Hematopoietic multipotent progenitor cell treated with erythropoietin and hydrocortisone succinate and interleukin-3 and kit ligand, for 4 days (in vitro differentiated cells): ENCODE results near the gene RASL10A.
"Not testable (repeated sequence)": the region's sequence is repeated elsewhere in the genome, so short reads cannot be mapped to it uniquely, and the experiment has no call there.

Source experiments
- DNase-seq: peaks from one replicate; pipeline ENCODE4 v3.0.0-alpha.2; 2015

Gene RASL10A

GRCh38 chr22:29315286-29316140 lies at the start of gene RASL10A:
Gene RASL10A (minus strand): TSS chr22:29315697. CDS start chr22:29315246, 451 bp downstream.
- DNase-seq: peak; percentile 51

DNA sequence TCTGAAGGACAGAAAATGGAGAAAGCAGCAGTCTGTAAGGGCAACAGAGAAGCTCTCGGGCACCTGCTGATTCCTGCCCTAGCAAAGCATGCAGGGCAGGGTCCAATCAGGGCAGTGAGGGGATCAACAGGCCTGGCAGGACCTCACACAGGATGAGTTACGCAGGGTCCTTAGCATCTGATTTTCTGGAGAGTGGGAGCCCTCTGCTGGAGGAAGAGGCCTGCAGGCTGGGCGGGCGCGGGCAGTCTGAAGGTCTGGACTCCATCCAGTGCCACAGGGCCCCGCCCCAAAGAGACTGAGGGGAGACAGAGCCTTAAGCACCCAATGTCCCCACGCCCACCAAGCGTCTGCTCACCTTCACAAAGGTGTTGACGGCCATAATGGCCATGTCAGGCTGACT lies 44.0 kb upstream of the RASL10A start:
- peak; percentile 74 for DNase-seq

DNA sequence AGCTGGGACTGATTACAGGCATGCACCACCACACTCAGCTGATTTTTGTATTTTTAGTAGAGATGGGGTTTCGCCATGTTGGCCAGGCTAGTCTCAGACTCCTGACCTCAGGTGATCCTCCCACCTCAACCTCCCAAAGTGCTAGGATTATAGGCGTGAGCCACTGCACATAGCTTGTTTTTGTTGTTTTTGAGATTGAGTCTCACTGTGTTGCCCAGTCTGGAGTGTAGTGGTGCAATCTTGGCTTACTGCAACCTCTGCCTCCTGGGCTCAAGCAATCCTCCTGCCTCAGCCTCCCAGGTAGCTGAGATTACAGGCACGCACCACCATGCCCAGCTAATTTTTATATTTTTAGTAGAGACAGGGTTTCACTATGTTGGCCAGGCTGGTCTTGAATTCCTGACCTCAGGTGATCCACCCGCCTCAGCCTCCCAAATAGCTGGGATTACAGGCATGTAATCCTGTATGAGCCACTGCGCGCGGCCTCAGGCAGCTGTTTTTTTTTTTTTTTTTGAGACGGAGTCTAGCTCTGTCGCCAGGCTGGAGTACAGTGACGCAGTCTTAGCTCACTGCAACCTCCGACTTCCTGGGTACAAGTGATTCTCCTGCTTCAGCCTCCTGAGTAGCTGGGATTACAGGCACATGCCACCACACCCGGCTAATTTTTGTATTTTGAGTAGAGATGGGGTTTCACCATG lies 41.8 kb upstream of the RASL10A start:
- not testable (repeated sequence) for DNase-seq

DNA sequence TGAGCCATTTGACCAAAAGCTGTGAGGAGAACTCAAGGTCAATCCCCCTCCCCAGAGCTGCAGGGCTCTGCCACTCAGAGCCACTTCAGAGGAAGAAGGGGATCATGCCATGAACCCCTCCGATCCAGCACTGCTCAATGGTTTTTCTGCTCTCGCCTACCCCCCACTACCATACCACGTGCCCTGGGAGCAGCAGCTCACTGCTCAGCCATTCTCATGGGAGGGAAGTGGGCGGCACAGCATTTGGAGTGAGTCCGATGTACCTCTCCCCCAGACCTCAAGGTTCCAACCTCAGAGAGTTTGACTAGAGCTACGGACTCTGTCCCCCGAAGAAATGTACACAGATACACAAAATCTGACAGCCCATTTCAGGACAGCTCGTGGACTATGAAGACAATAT lies 38.4 kb upstream of the RASL10A start:
- DNase-seq: no peak

GRCh38 chr22:29353286-29353685 lies 37.8 kb upstream of the RASL10A start:
- DNase-seq: no peak

DNA sequence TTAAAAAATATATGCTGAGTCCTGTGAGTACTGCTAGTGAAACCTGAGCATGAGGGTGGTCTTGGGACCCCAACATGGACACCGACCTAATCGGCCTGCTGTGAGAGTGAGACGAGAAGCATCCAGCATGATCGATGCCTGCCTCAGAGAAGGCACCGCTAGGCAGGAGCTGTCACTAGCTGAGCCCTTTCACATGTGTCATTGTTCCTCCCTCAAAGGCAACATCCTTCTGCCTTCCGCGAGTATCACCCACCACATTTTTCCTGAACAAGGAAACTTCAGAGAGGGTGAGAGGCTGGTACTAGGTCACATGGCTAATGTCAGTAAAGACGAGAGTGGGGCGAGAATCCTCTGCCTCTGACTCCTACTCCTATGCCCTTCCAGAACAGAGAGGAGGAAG lies 37.3 kb upstream of the RASL10A start:
- no peak for DNase-seq

DNA sequence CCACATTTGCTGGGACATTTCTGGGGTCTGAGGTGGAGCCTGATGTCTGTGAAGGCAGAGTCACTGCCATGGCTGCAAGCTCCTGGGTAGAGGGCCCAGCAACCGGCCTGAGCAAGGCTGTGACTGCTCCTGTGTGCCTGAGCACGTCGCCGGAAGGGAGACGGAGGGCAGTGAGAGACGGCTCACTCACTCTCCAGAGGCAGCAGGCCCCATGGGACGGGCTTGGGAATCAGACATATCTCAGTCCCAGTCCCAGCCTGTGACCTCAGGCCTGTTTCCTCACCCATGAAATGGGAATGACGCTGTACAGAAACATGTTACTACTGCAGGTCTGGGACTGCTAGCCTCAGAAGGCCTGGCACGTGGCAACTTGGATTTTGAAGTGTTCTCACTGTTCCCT lies 36.4 kb upstream of the RASL10A start:
- no peak for DNase-seq

DNA sequence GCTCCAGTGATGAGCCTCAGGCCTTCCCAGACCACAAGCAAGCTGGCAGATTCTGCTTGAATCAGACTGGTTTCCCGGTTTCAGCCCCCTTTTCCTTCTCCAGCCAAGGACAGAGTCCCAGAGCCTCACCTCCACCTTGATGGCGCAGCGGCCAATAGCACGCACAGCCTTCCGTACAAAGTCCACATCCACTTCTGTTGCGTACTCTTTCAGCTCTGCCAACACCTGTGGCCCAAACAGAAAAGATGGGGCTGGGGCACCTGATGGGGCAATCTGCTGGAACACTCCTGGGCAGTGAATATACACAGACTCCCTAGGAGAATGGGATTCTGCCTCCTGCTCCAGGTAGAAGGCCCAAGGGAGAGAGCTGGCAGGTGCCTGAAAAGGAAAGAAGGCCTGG lies 35.5 kb upstream of the RASL10A start:
- no peak for DNase-seq

GRCh38 chr22:29348956-29349355 lies 33.5 kb upstream of the RASL10A start:
- DNase-seq: no peak

DNA sequence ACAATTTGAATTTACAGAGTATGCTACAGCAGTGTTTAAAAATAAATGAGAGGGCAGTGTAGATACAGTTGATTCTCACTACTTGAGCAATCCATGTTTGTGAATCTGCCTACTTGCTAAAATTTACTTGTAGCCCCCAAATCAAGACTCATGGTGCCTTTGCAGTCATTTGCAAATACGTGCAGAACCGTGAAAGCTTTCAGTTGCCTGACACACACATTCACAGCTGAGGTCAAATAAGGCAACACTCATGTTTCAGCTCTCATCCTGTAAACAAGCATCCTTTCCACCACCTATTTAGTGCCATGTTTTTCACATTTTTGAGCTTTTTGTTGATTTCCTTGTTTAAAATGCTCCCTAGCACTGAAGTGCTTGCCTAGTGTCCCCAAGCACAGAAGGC lies 32.5 kb upstream of the RASL10A start:
- no peak for DNase-seq

- DNase-seq: no peak
Observed at GRCh38 chr22:29346659-29347058, 31.2 kb upstream of the RASL10A start.

GRCh38 chr22:29345932-29346331 lies 30.4 kb upstream of the RASL10A start:
- DNase-seq: no peak

- not testable (repeated sequence) for DNase-seq
Observed at GRCh38 chr22:29344889-29345288, 29.4 kb upstream of the RASL10A start.

- DNase-seq: no peak
Observed at GRCh38 chr22:29344137-29344536, 28.6 kb upstream of the RASL10A start.

DNA sequence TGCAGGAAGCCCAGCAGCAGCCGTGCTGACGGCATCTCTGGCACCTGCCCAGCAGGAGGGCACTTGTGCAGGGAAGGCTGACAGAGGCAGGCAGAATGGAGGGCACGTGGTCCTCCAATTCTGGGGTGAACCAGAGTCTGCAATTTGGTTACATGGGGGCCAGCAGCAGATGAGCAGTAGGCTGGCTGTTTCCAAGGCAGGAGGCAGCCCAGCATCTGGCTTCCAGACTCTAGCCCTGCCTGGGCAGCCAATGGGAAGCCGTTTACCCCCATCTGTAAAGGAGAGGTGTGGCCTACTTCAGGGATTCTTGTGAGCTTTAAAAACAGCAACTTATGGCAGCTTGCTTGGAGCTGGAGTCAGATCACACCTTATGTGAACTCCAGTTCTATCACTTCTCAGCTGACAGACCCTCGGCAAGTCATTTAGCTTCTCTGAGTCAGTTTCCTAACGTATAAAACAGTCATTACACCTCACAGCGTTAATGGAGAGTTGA lies 27.9 kb upstream of the RASL10A start:
- no peak for DNase-seq

DNA sequence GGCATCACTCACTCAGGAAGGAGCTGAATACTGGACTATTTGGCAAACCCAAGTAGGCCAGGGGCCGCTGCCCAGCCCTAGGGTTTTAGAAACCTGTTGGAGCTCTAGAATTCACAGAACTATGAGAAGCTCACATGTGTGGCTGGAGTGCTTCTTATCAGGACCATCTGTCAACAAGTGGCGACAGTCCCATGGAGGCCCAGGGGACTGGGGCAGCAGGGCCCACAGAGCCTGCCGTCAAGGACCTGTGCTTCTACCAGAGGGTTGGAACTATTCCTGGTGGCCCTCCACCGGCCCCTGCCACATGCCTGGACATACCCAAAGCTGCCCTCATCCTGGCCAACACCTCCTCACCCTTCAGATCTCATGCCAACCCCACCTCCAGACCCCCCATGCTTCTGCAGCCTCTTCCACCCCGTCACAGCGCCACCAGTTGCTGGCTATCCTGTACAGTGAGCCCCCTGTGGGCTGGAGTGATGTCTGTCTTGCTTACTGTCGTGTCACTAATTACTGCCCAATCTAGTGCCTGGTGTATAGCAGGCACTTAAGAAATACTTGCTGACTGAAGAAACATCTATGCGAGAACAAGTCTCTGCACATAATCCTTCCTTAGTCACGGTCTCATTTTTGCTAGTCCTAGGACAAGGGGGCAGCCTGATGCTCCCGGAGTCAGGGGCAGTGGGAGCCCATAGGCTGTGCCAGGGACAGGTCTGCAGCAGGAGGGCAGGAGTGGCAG lies 27.2 kb upstream of the RASL10A start:
- DNase-seq: peak; percentile 32

DNA sequence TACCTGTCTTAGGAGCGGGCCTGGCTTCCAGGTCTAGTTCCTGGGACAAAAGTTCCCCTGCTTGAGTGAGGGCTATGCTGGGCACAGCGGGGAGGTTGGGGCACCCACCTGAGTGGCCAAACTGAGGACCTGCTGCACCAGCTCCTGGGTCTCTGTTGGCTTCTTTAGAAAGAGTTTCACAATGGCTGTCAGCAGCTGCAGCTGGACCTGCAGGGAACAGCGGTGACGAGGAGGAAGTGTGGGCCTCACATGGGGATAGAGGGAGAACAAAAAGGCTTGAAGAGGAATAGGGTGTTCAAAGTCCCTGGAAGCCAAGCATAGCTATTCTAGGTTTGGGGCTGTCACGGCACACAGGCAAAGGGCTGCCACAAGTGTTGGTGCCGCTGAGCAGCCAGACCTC lies 26.7 kb upstream of the RASL10A start:
- peak; percentile 24 for DNase-seq

- DNase-seq: no peak
Observed at GRCh38 chr22:29341849-29342127, 26.3 kb upstream of the RASL10A start.

DNA sequence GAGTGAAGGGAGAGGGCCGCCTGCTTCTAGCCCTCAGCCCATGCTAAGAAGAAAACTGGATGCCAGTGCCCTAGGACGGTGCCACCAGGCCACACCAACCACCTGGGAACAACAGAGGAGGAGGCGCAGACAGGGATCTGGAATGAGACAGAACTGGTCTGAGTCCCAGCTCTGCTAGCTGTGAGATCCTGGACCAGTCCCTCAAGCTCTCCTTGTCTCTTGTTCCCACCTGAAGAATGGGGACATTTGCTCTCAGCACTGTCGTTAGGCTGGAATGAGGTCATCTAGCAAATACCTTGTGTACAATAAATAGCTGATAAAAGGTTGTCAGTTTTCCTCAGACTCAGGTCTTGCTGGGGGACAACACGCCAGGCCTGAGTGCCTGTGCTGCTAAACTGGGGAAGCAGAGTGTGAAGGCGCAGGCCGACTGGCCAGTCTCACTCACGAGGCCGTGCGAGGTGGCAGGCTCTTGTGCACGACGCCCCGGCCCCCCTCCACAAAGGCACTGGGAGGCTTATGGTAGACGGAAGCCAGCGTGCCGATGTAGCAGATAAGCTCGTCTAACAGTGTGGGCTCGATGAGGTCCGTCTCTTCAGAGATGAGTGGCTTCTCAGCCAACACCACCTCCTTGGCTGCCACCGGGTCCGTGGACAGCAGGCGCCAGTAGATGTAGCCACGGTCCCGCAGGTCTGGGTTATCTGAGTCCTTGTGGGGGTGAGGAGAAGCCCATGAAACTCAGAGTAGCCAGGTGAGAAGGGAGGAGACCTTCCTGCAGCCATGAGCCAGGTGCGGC lies 25.8 kb upstream of the RASL10A start:
- DNase-seq: no peak

DNA sequence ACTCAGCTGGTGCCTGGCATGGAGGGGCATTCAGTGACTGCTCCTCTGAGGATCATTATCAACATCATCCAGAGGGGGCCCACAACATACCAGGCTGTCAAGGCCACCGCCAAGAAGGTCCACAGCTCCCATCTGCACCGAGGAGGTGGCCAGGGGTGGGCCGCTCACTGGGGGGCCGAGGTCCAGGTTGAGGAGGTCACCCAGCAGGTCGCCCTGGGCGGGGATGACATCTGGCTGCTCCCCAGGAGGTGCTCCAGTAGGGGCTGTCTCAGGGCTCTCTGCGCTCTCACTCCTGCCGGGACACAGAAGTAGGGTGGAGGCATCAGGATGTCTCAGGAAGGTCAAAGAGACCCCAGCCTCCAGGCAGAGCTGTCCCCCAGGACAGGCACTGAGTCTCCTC lies 25.1 kb upstream of the RASL10A start:
- no peak for DNase-seq

DNA sequence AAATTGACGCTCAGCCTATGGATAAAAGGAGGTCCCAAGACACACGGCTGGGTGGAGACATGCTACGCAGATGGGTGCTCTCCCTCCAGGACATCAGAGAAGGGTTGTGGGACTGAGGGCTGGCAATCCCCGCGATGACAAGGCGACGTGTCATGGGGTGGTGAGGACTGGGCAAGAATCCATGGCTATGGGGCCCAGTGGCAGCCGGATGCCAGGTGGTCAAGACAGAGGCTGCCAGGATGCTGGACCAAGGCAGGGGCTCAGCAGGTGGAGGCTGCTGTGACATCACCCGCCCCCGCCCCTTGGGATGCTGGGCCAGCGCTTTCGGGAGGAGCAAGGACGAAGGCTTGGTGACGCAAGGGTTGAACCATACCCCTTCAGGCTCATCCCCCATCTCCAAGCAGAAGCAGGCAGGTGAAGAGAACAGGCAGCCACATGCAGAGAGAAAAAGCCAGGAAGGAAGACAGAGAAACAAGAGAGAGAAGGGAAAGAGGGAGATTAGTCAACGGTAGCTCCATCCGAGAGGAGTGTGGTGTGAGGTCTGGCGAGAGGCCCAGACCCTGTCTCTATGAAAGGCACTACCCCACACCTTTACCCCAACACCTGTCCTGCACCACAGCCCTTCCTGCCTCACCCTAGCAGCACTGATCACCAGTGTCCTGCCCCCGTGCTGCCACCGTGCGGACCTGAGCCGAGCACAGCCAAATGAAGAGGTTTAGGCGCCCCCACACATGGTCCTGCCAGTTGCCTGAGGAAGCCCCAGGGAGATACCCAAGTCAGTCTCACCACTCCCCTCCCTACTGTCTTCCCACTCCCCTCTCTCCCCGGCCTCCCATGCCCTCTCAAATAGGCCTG lies 24.1 kb upstream of the RASL10A start:
- no peak for DNase-seq

- DNase-seq: no peak
Observed at GRCh38 chr22:29338398-29338797, 22.9 kb upstream of the RASL10A start.
